Transverse colon (tissue), 4 donors: Measurements from ENCODE around the gene PCNX2. TPM values are rescaled to one million over a fixed set of nuclear protein-coding genes. Genes with fewer than 3 reads are reported as not detected.

ENCODE experiments used
- DNase-seq: peaks from one replicate; pipeline ENCODE4 v3.0.0-alpha.2; 2019
- H3K27ac ChIP-seq, 4 donors: fragments of 200-600 bp; sonication (generic); 2 replicates each; pipeline ENCODE4 v1.5.1; 2016 to 2018; ENCODE audit warnings: inconsistent platforms in 4 of 4
- H3K27me3 ChIP-seq: fragments of 200-600 bp; sonication (generic); 2 replicates; pipeline ENCODE4 v1.5.1; 2017; ENCODE audit warnings: inconsistent platforms
- H3K36me3 ChIP-seq, 4 donors: fragments of 200-600 bp; sonication (generic); 2 replicates each; pipeline ENCODE4 v1.5.1; 2017 to 2019; ENCODE audit warnings: inconsistent platforms in 4 of 4
- H3K4me1 ChIP-seq, 4 donors: fragments of 200-600 bp; sonication (generic); 2 replicates each; pipeline ENCODE4 v1.5.1; 2017 to 2020; ENCODE audit warnings: inconsistent platforms in 4 of 4
- H3K4me3 ChIP-seq, 4 donors: fragments of 200-600 bp; sonication (generic); 1 replicate in 1 of 4; 2 replicates in 3 of 4; pipeline versions ENCODE4 v1.5.1 to v1.6.1; 2017 to 2019; ENCODE audit warnings: inconsistent platforms in 4 of 4
- H3K9me3 ChIP-seq, 2 donors: fragments of 200-600 bp; sonication (generic); 2 replicates each; pipeline ENCODE4 v1.5.1; 2017 to 2019; ENCODE audit warnings: inconsistent platforms in 2 of 2
- CTCF ChIP-seq, 5 experiments: fragments of 200-600 bp in 3 of 5; fragments of 450-650 bp in 2 of 5; sonication (generic) in 3 of 5; IDR thresholded peaks; 1 replicate in 2 of 5; 2 replicates in 3 of 5; pipeline ENCODE4 v1.5.1; 2016 to 2017; ENCODE audit warnings: antibody characterized with exemption in 5 of 5, inconsistent platforms in 3 of 5, mild to moderate bottlenecking in 2 of 5, moderate library complexity in 1 of 5
- EP300 ChIP-seq: sonication (generic); formaldehyde crosslinking; IDR thresholded peaks from one replicate; pipeline ENCODE4 v1.6.1; 2017; ENCODE audit warnings: antibody characterized with exemption, low read depth
- POLR2A ChIP-seq: fragments of 450-650 bp; IDR thresholded peaks from one replicate; pipeline ENCODE4 v1.6.1; 2016; ENCODE audit warnings: antibody characterized with exemption, mild to moderate bottlenecking, moderate library complexity
- POLR2AphosphoS5 ChIP-seq, 3 donors: sonication (generic); formaldehyde crosslinking; IDR thresholded peaks; one replicate each; pipeline ENCODE4 v1.6.1; 2016; ENCODE audit warnings: antibody characterized with exemption in 3 of 3
- WGBS, 2 donors: methylation state at CpG; one replicate each; pipeline ENCODE4 v1.1.5; 2018; ENCODE audit warnings: low coverage in 1 of 2; 5-methylcytosine and 5-hydroxymethylcytosine counted together
- in situ Hi-C, 4 donors: fragments of 200-750 bp; cut with MboI; loops; one replicate each; pipeline versions ENCODE4 v1.15.0 to v1.15.1; 2017; ENCODE audit warnings: low sequenced_read_pairs in 3 of 4, low pct_ligation_motif_present in 1 of 4, low pct_unique_long_range_greater_than_20kb in 1 of 4
- intact Hi-C: fragments of 100-400 bp; cut with DNase I; formaldehyde crosslinking; loops from one replicate; pipeline ENCODE4 v1.15.1; 2023; ENCODE audit warnings: low total_unique reads
- total RNA-seq, 4 donors: library from RNA; depleted of rRNA; stranded (reverse); fragments of >200 nt; gene quantifications; one replicate each; pipeline ENCODE4 v1.1.0, GENCODE V29; 2016

PCNX2 gene
- total RNA-seq, 4 donors from 2014 or later, result 6.8 to 518 (median 11.8) TPM

- Histone ChIP-seq H3K9me3 (no peaks in the 10 kb centered on the region), H3K4me3 (no peak overlapping the region), H3K4me1 (no peaks in the 10 kb centered on the region), H3K27ac (no peak overlapping the region), H3K36me3 (no peaks in the 10 kb centered on the region), H3K27me3 (no peaks in the 10 kb centered on the region)
- DNase-seq, result no peak
- intact Hi-C loops, result no loop called here
- WGBS, 2 donors, result 65 to 67% methylated on average over 1 to 3 of the region's 3 CpGs
- in situ Hi-C loops, result no loop called here
- no peak for TF ChIP-seq CTCF (IDR thresholded peaks at IDR 0.05)
- no peak for TF ChIP-seq EP300
- TF ChIP-seq POLR2AphosphoS5 (IDR thresholded peaks at IDR 0.05), result no peak
- TF ChIP-seq POLR2A, result no peak
Measured at GRCh38 chr1:233268389-233269022, 27.0 kb downstream of the PCNX2 start.

DNA sequence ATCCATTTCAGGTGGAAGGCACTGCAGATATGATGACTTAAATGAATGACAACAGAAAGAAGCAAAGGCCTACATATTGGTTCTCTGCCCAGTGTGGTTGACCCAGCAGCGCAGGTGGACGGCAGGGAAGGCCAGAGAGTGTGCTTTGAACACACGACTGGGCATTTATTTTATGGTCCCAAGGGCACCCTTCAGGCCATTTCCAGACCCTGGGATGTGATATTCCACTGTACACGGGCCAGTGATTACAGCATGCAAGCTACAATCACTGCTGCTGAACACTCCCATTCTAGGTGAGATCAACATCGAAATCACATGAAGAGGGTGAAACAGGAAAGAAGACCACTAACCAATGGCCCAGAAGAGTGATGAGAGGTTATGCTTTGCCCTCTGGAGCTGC is 33.8 kb downstream of the PCNX2 start:
- Histone ChIP-seq H3K27me3 (no peaks in the 10 kb centered on the region), H3K4me3 (no peak overlapping the region), H3K4me1 (no peaks in the 10 kb centered on the region), H3K27ac (no peak overlapping the region), H3K9me3 (no peaks in the 10 kb centered on the region), H3K36me3 (no peaks in the 10 kb centered on the region)
- in situ Hi-C loops, result no loop called here
- TF ChIP-seq POLR2A (no peak), POLR2AphosphoS5 (IDR thresholded peaks at IDR 0.05) (no peak), CTCF (IDR thresholded peaks at IDR 0.05) (no peak), EP300 (no peak)
- intact Hi-C loops, result no loop called here
- 85 to 97% methylated on average over 4 to 5 of the region's 5 CpGs for WGBS, 2 donors
- DNase-seq, result no peak

GRCh38 chr1:233261206-233261605 is 34.3 kb downstream of the PCNX2 start:
- Histone ChIP-seq H3K4me3 (no peak overlapping the region), H3K36me3 (no peaks in the 10 kb centered on the region), H3K9me3 (no peaks in the 10 kb centered on the region), H3K27ac (no peak overlapping the region), H3K27me3 (no peaks in the 10 kb centered on the region), H3K4me1 (no peaks in the 10 kb centered on the region)
- WGBS, 2 donors, result 40 to 54% methylated on average over 1 to 3 of the region's 3 CpGs
- intact Hi-C loops (no loop called here), in situ Hi-C loops (no loop called here)
- TF ChIP-seq POLR2A (no peak), CTCF (IDR thresholded peaks at IDR 0.05) (no peak), EP300 (no peak), POLR2AphosphoS5 (IDR thresholded peaks at IDR 0.05) (no peak)
- DNase-seq, result no peak

DNA sequence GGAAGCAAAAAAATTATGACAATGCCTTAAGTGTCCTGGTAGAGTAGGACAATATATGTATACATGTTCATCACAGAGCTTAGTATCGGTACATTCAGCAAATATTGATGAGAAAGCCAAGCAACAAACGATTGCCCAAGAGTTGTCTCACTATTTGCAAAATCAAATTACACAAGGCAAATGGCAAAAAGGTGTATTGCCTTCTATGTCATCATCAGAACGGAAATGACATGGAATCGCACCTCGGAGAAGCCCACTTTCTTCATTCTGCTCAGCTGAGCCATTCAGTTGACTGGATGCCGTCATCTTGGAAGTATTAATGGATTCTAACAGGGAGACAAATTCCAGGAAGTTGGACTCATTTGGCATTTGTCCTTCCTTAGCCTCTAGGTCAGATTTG is 37.7 kb downstream of the PCNX2 start:
- TF ChIP-seq POLR2A, result no peak
- TF ChIP-seq CTCF (IDR thresholded peaks at IDR 0.05), result no peak
- no peak for TF ChIP-seq POLR2AphosphoS5 (IDR thresholded peaks at IDR 0.05)
- TF ChIP-seq EP300, result no peak
- DNase-seq, result no peak
- H3K36me3 ChIP-seq, result no peaks in the 10 kb centered on the region
- peaks cover 0 to 9% (median 2%) of the 10 kb centered on the region in 4 donors for H3K4me1 ChIP-seq
- H3K27me3 ChIP-seq, result no peaks in the 10 kb centered on the region
- H3K9me3 ChIP-seq, result no peaks in the 10 kb centered on the region
- in situ Hi-C loops (no loop called here), intact Hi-C loops (no loop called here)
- H3K27ac ChIP-seq, result no peak overlapping the region
- no peak overlapping the region for H3K4me3 ChIP-seq
- WGBS, 2 donors, result 95 to 97% methylated on average over 6 of the region's 6 CpGs
